GM19023 (cell line): Measurements from ENCODE around the gene SFI1.
"Not testable (repeated sequence)": the region's sequence is repeated elsewhere in the genome, so short reads cannot be mapped to it uniquely, and the experiment has no call there.

Experiments
- ATAC-seq: cut with Tn5 transposase; IDR thresholded peaks from one replicate; pipeline ENCODE4 v1.9.1; 2021; ENCODE audit warnings: mild to moderate bottlenecking, moderate library complexity; ENCODE audit not compliant: unreplicated experiment

The SFI1 gene

DNA sequence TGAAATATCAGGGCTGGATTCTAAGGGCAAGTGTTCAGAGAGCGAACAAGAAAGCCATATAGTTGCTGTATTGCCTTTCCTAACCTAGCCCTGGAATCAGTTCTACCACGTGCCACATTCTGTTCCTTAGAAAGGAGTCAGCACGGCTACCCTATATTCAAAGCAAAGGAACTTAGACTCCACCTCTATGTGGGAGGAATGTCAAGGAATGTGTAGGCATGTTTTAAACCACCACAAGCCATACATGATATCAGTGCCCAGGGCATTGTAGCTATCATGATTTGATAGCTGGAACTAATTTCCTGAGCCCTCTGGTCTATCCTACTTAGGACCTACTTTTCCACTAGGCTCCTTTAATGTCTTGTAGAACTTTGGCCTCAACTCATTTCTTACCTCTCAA, 4.2 kb upstream of the SFI1 start:
- no peak for ATAC-seq

DNA sequence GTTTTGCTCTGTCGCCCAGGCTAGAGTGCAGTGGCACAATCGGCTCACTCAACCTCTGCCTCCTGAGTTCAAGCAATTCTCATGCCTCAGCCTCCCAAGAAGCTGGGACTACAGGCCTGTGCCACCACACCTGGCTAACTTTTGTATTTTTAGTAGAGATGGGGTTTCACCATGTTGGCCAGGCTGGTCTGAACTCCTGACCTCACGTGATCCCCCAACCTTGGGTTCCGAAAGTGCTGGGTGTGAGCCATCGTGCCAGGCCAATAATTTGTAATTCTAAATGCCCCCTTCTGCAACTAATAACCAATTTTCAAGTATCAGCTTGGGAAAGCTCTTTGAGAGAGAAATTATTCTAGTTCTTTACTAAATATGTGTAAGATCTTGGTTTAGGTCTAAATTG, 3.0 kb upstream of the SFI1 start:
- not testable (repeated sequence) for ATAC-seq

- no peak for ATAC-seq
Measured at GRCh38 chr22:31495343-31495742, 993 bp upstream of the SFI1 start.

DNA sequence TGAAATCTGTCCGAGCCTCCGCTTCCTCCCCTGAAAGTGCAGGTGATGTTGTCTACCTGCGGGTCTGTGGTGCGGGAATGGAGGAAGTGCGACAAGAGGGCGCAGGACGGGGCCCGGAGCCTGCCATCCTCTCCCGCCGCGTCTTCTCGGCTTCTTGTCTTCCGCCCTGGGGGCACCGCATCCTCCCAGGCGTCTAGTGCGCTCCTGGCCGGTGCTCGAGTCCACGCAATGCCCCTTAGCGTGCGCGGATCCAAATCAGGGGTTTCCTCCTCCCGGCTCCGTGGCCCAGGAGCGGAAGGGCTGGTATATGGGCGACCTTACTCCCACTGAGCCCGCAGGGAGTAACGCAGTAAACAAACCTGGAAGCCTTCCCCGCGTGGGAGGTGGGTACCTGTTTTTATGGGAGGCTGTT, 405 bp downstream of the SFI1 start:
- ATAC-seq: peak; percentile 29

DNA sequence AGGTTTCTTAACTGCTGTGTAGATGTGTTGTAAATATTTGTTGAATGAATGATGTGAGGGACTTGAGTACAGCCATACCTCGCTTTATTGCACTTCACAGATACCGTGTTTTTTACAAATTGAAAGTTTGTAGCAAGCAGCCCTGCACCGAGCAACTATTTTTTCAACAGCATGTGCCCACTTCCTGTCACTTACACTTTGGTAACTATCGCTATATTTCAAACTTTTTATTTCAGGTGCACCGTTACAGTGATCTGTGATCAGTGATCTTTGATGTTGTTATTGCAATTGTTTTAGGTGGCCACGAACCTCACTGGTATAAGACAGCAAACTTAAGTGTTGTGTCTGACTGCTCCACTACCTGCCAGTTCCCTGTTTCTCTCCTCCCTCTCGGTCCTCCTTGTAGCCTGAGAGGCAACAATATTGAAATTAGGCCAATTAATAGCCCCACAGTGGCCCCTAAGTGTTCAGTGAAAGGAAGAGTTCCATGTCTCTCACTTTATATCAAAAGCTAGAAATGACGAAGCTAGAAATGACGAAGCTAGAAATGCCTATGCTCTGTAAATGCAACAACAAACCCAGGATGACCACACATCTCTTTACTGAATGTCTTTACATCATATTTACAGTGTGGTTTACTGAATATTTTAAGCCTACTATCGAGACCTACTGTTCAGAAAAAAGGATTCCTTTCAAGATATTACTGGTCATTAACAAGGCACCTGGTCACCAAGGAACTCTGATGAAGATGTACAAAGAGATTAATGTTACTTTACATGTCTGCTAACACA, 1.0 kb downstream of the SFI1 start:
- ATAC-seq: no peak

DNA sequence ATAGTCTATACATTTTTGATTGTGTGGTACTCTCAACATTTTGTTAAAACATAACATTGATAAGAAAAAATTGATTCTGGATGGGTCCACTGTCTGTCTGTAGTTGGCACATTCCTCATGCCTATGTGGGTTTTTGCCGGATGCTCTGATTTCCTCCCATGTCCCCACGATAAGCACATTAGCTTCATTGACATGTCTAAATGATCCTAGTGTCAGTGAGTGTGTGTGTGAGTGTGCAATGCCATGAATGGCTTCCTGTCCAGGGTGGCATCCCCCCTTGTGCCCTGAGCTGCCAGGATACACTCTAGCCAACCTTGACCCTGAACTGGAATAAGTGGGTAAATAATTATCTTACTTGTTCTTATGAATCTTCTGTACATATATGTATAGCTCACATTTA, 5.4 kb downstream of the SFI1 start:
- ATAC-seq: no peak

DNA sequence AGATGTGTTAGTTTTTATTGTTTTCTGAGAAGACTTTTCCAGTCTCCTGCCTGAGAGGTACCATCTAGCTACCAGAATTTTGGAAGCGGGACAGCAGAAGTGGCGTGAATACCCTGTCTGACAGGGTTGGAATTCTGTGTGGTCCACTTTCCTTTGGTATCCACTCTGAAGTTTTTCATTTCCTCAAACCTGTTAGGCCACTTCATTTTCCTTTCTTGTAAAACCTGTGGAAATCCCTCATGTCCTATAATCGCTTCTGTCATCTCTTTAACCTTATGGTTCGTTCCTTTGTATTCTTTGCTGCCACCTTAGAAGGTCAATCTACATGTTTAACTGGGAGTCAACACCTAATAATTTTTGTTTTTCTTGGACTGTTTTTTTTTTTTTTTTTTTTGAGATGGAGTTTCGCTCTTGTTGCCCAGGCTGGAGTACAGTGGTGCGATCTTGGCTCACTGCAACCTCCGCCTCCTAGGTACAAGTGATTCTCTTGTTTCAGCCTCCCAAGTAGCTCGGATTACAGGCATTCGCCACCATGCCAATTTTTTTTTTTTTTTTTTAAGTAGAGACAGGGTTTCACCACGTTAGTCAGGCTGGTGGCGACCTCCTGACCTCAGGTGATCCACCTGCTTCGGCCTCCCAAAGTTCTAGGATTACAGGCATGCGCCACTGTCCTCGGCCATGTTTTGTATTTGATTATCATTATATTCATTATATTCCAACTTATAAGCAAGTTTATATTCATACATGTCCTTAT, 7.1 kb downstream of the SFI1 start:
- ATAC-seq: no peak

DNA sequence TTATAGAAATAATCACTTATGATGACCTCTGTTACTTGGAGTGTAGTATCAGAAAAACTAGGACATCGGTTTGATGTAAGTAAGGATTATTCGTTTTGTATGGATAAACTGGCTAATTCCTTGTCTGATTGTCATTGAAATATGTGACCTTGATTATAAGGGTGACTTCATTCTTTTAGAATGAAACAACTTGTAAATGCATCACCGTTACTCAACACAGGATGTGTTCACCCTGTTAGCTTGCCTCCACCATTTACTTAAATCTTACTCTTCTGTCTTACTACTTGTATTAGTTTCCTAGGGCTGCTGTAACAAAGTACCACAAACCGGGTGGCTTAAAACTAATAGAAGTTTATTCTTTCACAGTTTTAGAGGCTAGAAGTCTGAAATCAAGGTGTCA, 7.9 kb downstream of the SFI1 start:
- no peak for ATAC-seq

DNA sequence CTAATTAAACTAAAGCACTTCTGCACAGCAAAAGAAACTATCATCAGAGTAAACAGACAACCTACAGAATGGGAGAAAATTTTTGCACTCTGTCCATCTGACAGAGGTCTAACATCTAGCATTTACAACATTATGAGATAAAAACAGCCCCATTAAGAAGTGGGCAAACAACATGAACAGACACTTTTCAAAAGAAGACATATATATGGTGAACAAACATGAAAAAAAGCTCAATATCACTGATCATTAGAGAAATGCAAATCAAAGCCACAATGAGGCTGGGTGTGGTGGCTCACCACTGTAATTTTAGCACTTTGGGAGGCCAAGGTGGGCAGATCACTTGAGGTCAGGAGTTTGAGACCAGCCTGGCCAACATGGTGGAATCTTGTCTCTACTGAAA, 11.2 kb downstream of the SFI1 start:
- not testable (repeated sequence) for ATAC-seq

- no peak for ATAC-seq
Measured at GRCh38 chr22:31508536-31508935, 12.2 kb downstream of the SFI1 start.

DNA sequence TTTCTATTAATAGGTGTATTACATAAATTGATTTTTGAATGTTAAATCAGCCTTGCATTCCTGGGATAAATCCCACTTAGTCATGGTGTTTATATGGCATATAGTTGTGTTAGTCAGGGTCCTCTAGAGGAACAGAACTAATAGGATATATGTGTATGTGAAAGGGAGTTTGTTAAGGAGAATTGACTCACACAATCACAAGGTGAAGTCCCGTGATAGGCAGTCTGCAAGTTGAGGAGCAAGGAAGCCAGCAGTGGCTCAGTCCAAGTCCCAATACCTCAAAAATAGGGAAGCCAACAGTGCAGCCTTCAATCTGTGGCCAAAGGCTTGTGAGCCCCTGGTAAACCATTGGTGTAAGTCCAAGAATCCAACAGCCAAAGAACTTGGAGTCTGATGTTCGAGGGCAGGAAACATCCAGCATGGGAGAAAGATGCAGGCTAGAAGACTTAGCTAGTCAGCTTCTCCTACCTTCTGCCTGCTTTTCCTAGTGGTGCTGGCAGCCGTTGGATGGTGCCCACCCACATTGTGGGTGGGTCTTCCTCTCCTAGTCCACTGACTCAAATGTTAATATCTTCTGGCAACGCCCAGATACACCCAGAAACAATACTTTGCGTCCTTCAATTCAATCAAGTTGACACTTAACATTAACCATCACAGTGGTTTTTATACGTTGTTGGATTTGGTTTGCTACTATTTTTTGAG, 12.9 kb downstream of the SFI1 start:
- ATAC-seq: no peak

DNA sequence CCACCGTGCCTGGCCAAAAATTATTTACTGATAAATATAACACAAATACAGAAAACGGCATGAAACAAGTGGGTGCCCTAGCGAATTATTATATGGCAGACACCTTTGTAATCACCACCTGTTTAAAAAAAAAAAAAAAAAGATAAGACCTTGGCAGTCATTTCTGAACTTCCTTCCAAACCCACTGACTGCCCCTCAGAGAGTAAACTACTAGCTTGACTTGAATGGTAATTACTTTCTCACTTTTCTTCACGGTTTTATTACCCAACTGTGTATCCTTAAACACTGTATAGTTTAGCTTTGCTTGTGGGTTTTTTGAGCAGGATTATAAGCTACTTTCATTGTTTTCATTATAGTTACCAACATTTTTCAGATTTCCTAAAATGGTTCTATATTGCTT, 23.7 kb downstream of the SFI1 start:
- ATAC-seq: no peak

GRCh38 chr22:31524132-31524531, 27.8 kb downstream of the SFI1 start:
- not testable (repeated sequence) for ATAC-seq

DNA sequence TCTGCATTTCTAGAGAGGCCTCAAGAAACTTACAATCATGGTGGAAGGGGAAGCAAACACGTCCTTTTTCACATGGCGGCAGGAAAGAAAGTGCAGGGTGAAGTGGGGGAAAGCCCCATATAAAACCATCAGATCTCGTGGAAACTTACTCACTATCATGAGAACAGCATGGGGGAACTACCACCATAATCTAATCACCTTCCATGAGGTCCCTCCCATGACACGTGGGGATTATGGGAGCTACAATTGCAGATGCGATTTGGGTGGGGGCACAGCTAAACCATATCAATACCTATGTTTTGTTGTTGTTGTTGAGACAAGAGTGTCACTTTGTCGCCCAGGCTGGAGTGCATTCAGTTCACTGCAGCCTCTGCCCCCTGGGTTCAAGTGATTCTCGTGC, 29.9 kb downstream of the SFI1 start:
- no peak for ATAC-seq

DNA sequence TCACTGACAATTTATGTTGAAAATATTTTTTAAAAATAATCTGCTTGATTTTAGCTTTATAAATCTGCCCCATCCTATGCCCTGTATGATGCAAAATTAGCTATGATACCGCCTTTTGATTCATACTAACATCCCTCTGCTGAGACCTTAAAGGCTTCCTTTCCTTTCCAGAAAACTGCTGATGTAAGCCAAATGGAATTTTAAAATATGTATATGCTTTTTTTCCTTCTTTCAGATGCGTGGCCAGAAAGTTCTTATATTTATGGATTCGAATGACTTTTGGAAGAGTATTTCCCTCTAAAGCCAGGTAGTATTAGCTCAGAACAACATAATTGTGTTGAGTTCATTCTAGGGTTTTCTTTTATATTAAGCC, 34.5 kb downstream of the SFI1 start:
- no peak for ATAC-seq

DNA sequence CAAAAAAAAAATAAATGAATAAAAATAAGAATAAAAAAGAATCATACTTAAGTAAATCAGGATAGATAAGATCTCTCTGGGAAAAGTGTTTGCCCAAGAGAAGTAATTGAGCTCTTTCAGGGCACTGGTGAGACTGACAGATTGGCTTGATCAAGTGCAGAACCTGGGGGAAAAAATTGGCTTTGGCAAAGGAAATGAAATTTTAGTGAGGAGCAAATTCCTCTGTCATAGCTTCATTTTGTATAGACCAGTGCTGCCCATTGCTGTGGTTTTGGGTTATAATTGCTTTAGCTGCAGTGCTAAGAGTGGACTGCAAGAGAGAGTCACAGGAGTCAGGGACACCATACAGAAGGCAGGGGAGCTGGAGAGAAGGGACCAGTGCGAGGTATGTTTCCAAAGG, 35.7 kb downstream of the SFI1 start:
- ATAC-seq: no peak

- ATAC-seq: no peak
Measured at GRCh38 chr22:31533374-31533773, 37.0 kb downstream of the SFI1 start.

DNA sequence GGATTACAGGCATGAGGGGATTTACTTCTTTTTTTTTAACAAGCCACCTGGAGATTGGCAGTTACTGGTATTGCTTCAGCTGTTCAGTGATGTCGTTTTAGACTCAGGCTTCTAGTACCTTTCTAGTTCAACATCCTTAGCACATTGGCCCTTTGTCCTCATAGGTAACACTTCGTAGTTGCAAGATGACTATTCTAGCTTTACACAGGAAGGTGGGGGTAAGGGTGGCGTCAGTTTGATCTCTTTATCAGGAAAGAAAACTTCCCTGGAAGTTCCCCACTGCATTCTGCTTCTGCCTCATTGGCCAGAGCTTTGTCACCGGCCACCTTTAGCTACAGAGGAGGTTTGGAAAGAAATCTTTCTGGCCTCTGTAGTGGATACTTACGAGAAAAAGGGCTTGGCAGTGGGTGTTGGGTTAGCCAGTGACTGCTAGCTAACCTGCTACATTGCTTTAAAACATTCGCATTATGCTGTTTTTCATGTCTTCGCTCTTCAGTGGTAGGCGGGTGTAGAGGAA, 40.7 kb downstream of the SFI1 start:
- ATAC-seq: peak; percentile 61

GRCh38 chr22:31538815-31539214, 42.5 kb downstream of the SFI1 start:
- ATAC-seq: no peak

- not testable (repeated sequence) for ATAC-seq
Measured at GRCh38 chr22:31540166-31540565, 43.8 kb downstream of the SFI1 start.

GRCh38 chr22:31540966-31541365, 44.6 kb downstream of the SFI1 start:
- no peak for ATAC-seq
